ENCODE measurements around the gene AKNA.

Gene AKNA

GRCh38 chr9:114338187-114338586, 49.6 kb downstream of the AKNA start:
- Histone ChIP-seq H4K20me1 (ENCODE audit: insufficient read depth, low read length) (no peaks in the 10 kb centered on the region), H3K36me3 (ENCODE audit: insufficient read depth, low read length) (peaks cover 86% of the 10 kb centered on the region), H3K4me2 (ENCODE audit: low read length) (no peak overlapping the region), H2AFZ (ENCODE audit: low read length) (no peak overlapping the region), H3K9me3 (ENCODE audit: low read length) (0 out of 2 replicates have a peak, but pooled peaks cover 3% of the 10 kb centered on the region), H3K4me1 (ENCODE audit: insufficient read depth, low read length, severe bottlenecking) (no peaks in the 10 kb centered on the region), H3K9me2 (ENCODE audit: low read depth, low read length) (no peaks in the 10 kb centered on the region), H3K27me3 (ENCODE audit: insufficient read depth, low read length) (no peaks in the 10 kb centered on the region), H3K4me3 (ENCODE audit: low read depth, low read length, poor library complexity, severe bottlenecking) (no peak overlapping the region), H3K27ac (ENCODE audit: low read depth, low read length, poor library complexity, severe bottlenecking) (no peak overlapping the region), H3F3A (ENCODE audit: insufficient read depth, low read length) (no peaks in the 10 kb centered on the region), H3K9ac (ENCODE audit: low read length) (no peak overlapping the region), H3K79me2 (ENCODE audit: insufficient read depth, low read length) (no peaks in the 10 kb centered on the region)
- TF ChIP-seq EZH2 (IDR thresholded peaks at IDR 0.05; ENCODE audit: borderline replicate concordance, low read length) (no peak), CTCF (IDR thresholded peaks at IDR 0.05; ENCODE audit: low read length) (no peak)

GRCh38 chr9:114336699-114337395, 50.9 kb downstream of the AKNA start:
- 0 out of 2 replicates have a peak, but pooled peaks cover 3% of the 10 kb centered on the region for H3K9me3 ChIP-seq (ENCODE audit: low read length)
- H3K4me2 ChIP-seq (ENCODE audit: low read length) = no peak overlapping the region
- no peak overlapping the region for H3K9ac ChIP-seq (ENCODE audit: low read length)
- H3K9me2 ChIP-seq (ENCODE audit: low read depth, low read length) = no peaks in the 10 kb centered on the region
- H3F3A ChIP-seq (ENCODE audit: insufficient read depth, low read length) = no peaks in the 10 kb centered on the region
- no peaks in the 10 kb centered on the region for H3K27me3 ChIP-seq (ENCODE audit: insufficient read depth, low read length)
- no peaks in the 10 kb centered on the region for H4K20me1 ChIP-seq (ENCODE audit: insufficient read depth, low read length)
- no peaks in the 10 kb centered on the region for H3K79me2 ChIP-seq (ENCODE audit: insufficient read depth, low read length)
- H3K27ac ChIP-seq (ENCODE audit: low read depth, low read length, poor library complexity, severe bottlenecking) = no peak overlapping the region
- no peak overlapping the region for H2AFZ ChIP-seq (ENCODE audit: low read length)
- H3K4me1 ChIP-seq (ENCODE audit: insufficient read depth, low read length, severe bottlenecking) = no peaks in the 10 kb centered on the region
- H3K4me3 ChIP-seq (ENCODE audit: low read depth, low read length, poor library complexity, severe bottlenecking) = no peak overlapping the region
- TF ChIP-seq CTCF (IDR thresholded peaks at IDR 0.05; ENCODE audit: low read length) (no peak), EZH2 (IDR thresholded peaks at IDR 0.05; ENCODE audit: borderline replicate concordance, low read length) (no peak)
- peaks cover 74% of the 10 kb centered on the region for H3K36me3 ChIP-seq (ENCODE audit: insufficient read depth, low read length)

- Histone ChIP-seq H3K4me3 (ENCODE audit: low read depth, low read length, poor library complexity, severe bottlenecking) (no peak overlapping the region), H3K9ac (ENCODE audit: low read length) (no peak overlapping the region), H3K36me3 (ENCODE audit: insufficient read depth, low read length) (peaks cover 67% of the 10 kb centered on the region), H3K79me2 (ENCODE audit: insufficient read depth, low read length) (no peaks in the 10 kb centered on the region), H3K4me2 (ENCODE audit: low read length) (no peak overlapping the region), H4K20me1 (ENCODE audit: insufficient read depth, low read length) (no peaks in the 10 kb centered on the region), H3K9me2 (ENCODE audit: low read depth, low read length) (no peaks in the 10 kb centered on the region), H2AFZ (ENCODE audit: low read length) (no peak overlapping the region), H3K9me3 (ENCODE audit: low read length) (0 out of 2 replicates have a peak, but pooled peaks cover 3% of the 10 kb centered on the region), H3K27ac (ENCODE audit: low read depth, low read length, poor library complexity, severe bottlenecking) (no peak overlapping the region), H3K4me1 (ENCODE audit: insufficient read depth, low read length, severe bottlenecking) (no peaks in the 10 kb centered on the region), H3F3A (ENCODE audit: insufficient read depth, low read length) (no peaks in the 10 kb centered on the region), H3K27me3 (ENCODE audit: insufficient read depth, low read length) (no peaks in the 10 kb centered on the region)
- TF ChIP-seq EZH2 (IDR thresholded peaks at IDR 0.05; ENCODE audit: borderline replicate concordance, low read length) (no peak), CTCF (IDR thresholded peaks at IDR 0.05; ENCODE audit: low read length) (no peak)
Observed at GRCh38 chr9:114336157-114336556, 51.6 kb downstream of the AKNA start.

Data from OCI-LY1 (cell line).